CD8-positive, alpha-beta memory T cell (primary cell): ENCODE data around the gene HID1. TPM values are rescaled to one million over a fixed set of nuclear protein-coding genes. Genes with fewer than 3 reads are reported as not detected.

Source experiments
- CTCF ChIA-PET: fragments of 350-600 bp; sonication (Branson Sonifier 250); formaldehyde crosslinking; loops from one replicate; lab custom pipeline; 2021; ENCODE audit warnings: antibody characterized with exemption; lab: Charles Lee
- POLR2A ChIA-PET: fragments of 350-600 bp; sonication (Branson Sonifier 250); formaldehyde crosslinking; loops from one replicate; lab custom pipeline; 2021; ENCODE audit warnings: antibody characterized with exemption; lab: Charles Lee
- DNase-seq, 5 donors: peaks; one replicate each; pipeline versions ENCODE4 v3.0.0 to v3.0.0-alpha.2; 2020 to 2022; ENCODE audit warnings: mixed read lengths in 1 of 5
- H3K27ac ChIP-seq: one replicate; pipeline ENCODE4 v1.7.0; 2013; ENCODE audit warnings: low read depth, mild to moderate bottlenecking, low read length, moderate library complexity
- H3K27me3 ChIP-seq: 2 replicates; pipeline ENCODE4 v1.7.0; 2013; ENCODE audit warnings: low read length, mild to moderate bottlenecking; ENCODE audit not compliant: insufficient read depth, poor library complexity, severe bottlenecking
- H3K36me3 ChIP-seq: 2 replicates; pipeline ENCODE4 v1.7.0; 2013; ENCODE audit warnings: mild to moderate bottlenecking, low read length, moderate library complexity; ENCODE audit not compliant: insufficient read depth
- H3K4me1 ChIP-seq: 2 replicates; pipeline ENCODE4 v1.7.0; 2013; ENCODE audit warnings: mild to moderate bottlenecking, low read length, moderate library complexity; ENCODE audit not compliant: insufficient read depth
- H3K4me3 ChIP-seq: 2 replicates; pipeline ENCODE4 v1.7.0; 2013; ENCODE audit warnings: mild to moderate bottlenecking, low read length
- H3K9me3 ChIP-seq: 2 replicates; pipeline ENCODE4 v1.7.0; 2013; ENCODE audit warnings: mild to moderate bottlenecking, low read length
- H3K27ac Mint-ChIP-seq, 8 donors: one replicate each; pipeline ENCODE4 v1.8.0; 2020 to 2021; ENCODE audit warnings: mixed read lengths in 8 of 8, mild to moderate bottlenecking in 6 of 8, inconsistent platforms in 3 of 8, moderate library complexity in 3 of 8
- H3K27me3 Mint-ChIP-seq, 2 donors: one replicate each; pipeline ENCODE4 v1.8.0; 2020 to 2021; ENCODE audit warnings: mixed read lengths in 2 of 2, mild to moderate bottlenecking in 1 of 2, moderate library complexity in 1 of 2
- H3K36me3 Mint-ChIP-seq, 3 donors: one replicate each; pipeline ENCODE4 v1.8.0; 2020 to 2021; ENCODE audit warnings: mixed read lengths in 3 of 3, inconsistent platforms in 1 of 3, mild to moderate bottlenecking in 1 of 3
- H3K4me1 Mint-ChIP-seq, 3 donors: one replicate each; pipeline ENCODE4 v1.8.0; 2020 to 2021; ENCODE audit warnings: mixed read lengths in 3 of 3, inconsistent platforms in 1 of 3, mild to moderate bottlenecking in 1 of 3
- H3K4me3 Mint-ChIP-seq, 7 donors: one replicate each; pipeline ENCODE4 v1.8.0; 2020 to 2021; ENCODE audit warnings: mixed read lengths in 7 of 7, mild to moderate bottlenecking in 6 of 7, moderate library complexity in 4 of 7, inconsistent platforms in 2 of 7
- H3K9me3 Mint-ChIP-seq, 5 donors: one replicate each; pipeline ENCODE4 v1.8.0; 2020 to 2022; ENCODE audit warnings: mixed read lengths in 5 of 5, mild to moderate bottlenecking in 3 of 5, moderate library complexity in 2 of 5, inconsistent platforms in 1 of 5
- polyA plus RNA-seq: library from polyadenylated mRNA; unstranded; fragments of 300-500 nt; fragmentation: Illumina TruSeq; gene quantifications from one replicate; pipeline ENCODE4 v1.2.3, GENCODE V29; 2021
- total RNA-seq, 2 experiments: library from RNA; stranded (reverse); gene quantifications; one replicate each; pipeline ENCODE4 v1.2.3, GENCODE V29; 2021

The HID1 gene
- total and polyA plus RNA-seq, 3 experiments from 2014 or later = 0.91 to 5.2 (median 2.3) TPM

DNA sequence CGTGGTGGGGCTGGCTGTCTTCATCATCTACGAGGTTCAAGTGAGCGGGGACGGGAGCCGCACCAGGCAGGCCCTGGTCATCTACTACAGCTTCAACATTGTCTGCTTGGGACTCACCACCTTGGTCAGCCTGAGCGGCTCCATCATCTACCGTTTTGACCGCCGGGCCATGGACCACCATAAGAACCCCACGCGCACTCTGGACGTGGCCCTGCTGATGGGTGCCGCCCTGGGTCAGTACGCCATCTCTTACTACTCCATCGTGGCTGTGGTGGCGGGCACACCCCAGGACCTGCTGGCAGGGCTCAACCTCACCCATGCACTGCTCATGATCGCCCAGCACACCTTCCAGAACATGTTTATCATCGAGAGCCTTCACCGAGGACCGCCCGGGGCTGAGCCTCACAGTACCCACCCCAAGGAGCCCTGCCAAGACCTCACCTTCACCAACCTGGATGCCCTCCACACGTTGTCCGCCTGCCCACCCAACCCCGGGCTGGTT lies 42.0 kb downstream of the HID1 start:
- ChIA-PET POLR2A (no interaction called here), CTCF (interaction anchor here (0.9 kb wide), 1 partner anchor 28 kb away, joined by 3 read pairs; no protein-coding TSS in a partner anchor)
- Mint-ChIP-seq H3K4me1 (no peaks in the 10 kb centered on the region), H3K9me3 (no peaks in the 10 kb centered on the region), H3K4me3 (no peak overlapping the region), H3K36me3 (no peaks in the 10 kb centered on the region), H3K27me3 (peaks cover 34 to 77% of the 10 kb centered on the region in 2 donors), H3K27ac (peak overlapping the region in 1 of 8 donors; percentile 70)
- no peak for DNase-seq
- Histone ChIP-seq H3K4me3 (no peak overlapping the region), H3K9me3 (no peaks in the 10 kb centered on the region), H3K27ac (no peak overlapping the region), H3K36me3 (no peaks in the 10 kb centered on the region), H3K4me1 (no peaks in the 10 kb centered on the region), H3K27me3 (peaks cover 7% of the 10 kb centered on the region)

DNA sequence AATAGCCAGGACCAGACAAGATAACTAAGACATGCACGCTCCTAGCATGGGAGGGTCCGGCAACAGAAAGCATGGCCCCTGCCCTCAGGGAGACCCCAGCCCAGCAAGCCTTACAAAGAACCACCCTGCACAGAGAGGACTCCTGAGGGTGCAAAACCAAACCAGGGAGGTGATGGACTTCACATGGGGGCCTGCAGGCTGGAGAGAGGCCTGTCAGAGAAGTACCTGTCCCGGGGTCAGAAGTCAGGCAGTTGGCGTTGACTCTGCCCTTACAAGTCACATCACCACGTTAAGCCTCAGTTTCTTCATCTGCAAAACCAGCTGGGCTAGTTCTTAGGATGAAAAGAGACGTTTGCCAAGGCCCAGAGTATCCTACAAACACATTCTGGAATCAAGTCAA lies 43.8 kb downstream of the HID1 start:
- ChIA-PET CTCF (no interaction called here), POLR2A (no interaction called here)
- H3K4me3 Mint-ChIP-seq = no peak overlapping the region
- Histone ChIP-seq H3K4me3 (no peak overlapping the region), H3K4me1 (peaks cover 8% of the 10 kb centered on the region), H3K9me3 (no peaks in the 10 kb centered on the region), H3K36me3 (no peaks in the 10 kb centered on the region), H3K27me3 (peaks cover 20% of the 10 kb centered on the region), H3K27ac (no peak overlapping the region)
- DNase-seq = no peak
- no peak overlapping the region for H3K27ac Mint-ChIP-seq
- peaks cover 36 to 80% of the 10 kb centered on the region in 2 donors for H3K27me3 Mint-ChIP-seq
- H3K4me1 Mint-ChIP-seq = peaks cover 0 to 12% (median 3%) of the 10 kb centered on the region in 3 donors
- no peaks in the 10 kb centered on the region for H3K36me3 Mint-ChIP-seq
- no peaks in the 10 kb centered on the region for H3K9me3 Mint-ChIP-seq

DNA sequence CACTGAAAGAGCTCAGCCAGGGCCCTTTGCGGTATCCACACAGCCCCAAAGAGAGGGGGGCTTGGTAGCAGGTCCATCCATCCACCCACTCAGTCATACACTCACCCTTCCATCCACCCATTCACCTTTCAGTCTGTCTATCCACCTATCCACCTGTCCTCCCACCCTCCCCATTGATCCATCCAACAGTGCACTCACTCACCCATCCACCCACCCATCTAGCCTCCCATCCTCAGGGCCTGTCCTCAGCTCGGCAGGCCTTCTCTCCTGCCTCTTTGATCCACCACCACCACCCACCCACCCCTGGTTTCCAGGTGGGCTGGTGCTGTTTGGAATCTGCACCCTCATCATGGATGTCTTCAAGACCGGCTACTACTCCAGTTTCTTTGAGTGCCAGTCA lies 47.3 kb downstream of the HID1 start:
- POLR2A ChIA-PET = no interaction called here
- peaks cover 39 to 72% of the 10 kb centered on the region in 2 donors for H3K27me3 Mint-ChIP-seq
- H3K9me3 ChIP-seq = no peaks in the 10 kb centered on the region
- no peaks in the 10 kb centered on the region for H3K9me3 Mint-ChIP-seq
- H3K4me1 Mint-ChIP-seq = peaks cover 0 to 24% (median 5%) of the 10 kb centered on the region in 3 donors
- H3K27ac Mint-ChIP-seq = peak overlapping the region in 1 of 8 donors; percentile 56
- CTCF ChIA-PET = interaction anchor here (0.7 to 3.1 kb wide), 2 partner anchors 33 to 267 kb away, joined by 4 to 21 read pairs; no protein-coding TSS in a partner anchor
- H3K4me3 ChIP-seq = no peak overlapping the region
- DNase-seq = no peak
- H3K4me1 ChIP-seq = peaks cover 9% of the 10 kb centered on the region
- no peak overlapping the region for H3K27ac ChIP-seq
- peak overlapping the region in 3 of 7 donors; percentile 16 to 29 (median 28) for H3K4me3 Mint-ChIP-seq
- peaks cover 33% of the 10 kb centered on the region for H3K27me3 ChIP-seq
- H3K36me3 Mint-ChIP-seq = no peaks in the 10 kb centered on the region
- H3K36me3 ChIP-seq = no peaks in the 10 kb centered on the region

DNA sequence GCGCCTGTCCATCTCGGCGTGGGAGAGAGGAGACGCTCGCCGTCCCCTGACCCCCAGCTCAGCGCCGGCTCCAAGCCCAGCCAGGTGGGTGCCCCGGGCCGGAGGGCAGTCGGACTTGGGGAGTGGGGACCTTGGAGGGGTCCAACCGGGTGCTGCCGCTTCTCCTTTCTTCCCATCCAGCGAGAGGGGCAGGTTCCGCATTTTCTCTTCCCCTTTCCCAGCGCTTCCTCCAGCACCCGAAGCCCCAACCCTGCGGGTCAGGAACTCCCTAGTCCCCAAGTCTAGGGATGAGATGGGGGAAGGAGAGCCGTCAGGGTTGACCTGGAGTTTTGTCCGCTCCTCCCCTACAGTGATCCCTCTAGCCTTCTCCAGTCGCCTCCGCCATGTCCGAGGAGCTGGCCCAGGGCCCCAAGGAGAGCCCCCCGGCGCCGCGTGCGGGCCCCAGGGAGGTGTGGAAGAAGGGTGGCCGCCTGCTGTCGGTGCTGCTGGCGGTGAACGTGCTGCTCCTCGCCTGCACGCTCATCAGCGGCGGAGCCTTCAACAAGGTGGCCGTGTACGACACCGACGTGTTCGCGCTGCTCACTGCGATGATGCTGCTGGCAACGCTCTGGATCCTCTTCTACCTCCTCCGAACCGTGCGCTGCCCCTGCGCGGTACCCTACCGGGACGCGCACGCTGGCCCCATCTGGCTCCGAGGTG lies 48.2 kb downstream of the HID1 start, which contains the start of gene OTOP2:
OTOP2 (plus strand) TSS at position 24 of the 699 bp plus-strand sequence; CDS start at position 384, 360 bp downstream.
- no peak for DNase-seq
- Mint-ChIP-seq H3K27ac (no peak within 1 kb of the TSS), H3K36me3 (no peaks in the 10 kb centered on the region), H3K27me3 (peaks cover 38 to 69% of the 10 kb centered on the region in 2 donors), H3K9me3 (no peaks in the 10 kb centered on the region), H3K4me3 (peak within 1 kb of the TSS in 6 of 7 donors; percentile 49 to 78 (median 64)), H3K4me1 (peaks cover 0 to 24% (median 5%) of the 10 kb centered on the region in 3 donors)
- Histone ChIP-seq H3K9me3 (no peaks in the 10 kb centered on the region), H3K4me3 (no peak within 1 kb of the TSS), H3K4me1 (peaks cover 9% of the 10 kb centered on the region), H3K27ac (no peak within 1 kb of the TSS), H3K36me3 (no peaks in the 10 kb centered on the region), H3K27me3 (peaks cover 33% of the 10 kb centered on the region)
- POLR2A ChIA-PET = no interaction called here
- CTCF ChIA-PET = interaction anchor here (1.2 to 3.1 kb wide), 3 partner anchors 33 to 89 kb away, joined by 4 to 21 read pairs (median 14); no protein-coding TSS in a partner anchor

DNA sequence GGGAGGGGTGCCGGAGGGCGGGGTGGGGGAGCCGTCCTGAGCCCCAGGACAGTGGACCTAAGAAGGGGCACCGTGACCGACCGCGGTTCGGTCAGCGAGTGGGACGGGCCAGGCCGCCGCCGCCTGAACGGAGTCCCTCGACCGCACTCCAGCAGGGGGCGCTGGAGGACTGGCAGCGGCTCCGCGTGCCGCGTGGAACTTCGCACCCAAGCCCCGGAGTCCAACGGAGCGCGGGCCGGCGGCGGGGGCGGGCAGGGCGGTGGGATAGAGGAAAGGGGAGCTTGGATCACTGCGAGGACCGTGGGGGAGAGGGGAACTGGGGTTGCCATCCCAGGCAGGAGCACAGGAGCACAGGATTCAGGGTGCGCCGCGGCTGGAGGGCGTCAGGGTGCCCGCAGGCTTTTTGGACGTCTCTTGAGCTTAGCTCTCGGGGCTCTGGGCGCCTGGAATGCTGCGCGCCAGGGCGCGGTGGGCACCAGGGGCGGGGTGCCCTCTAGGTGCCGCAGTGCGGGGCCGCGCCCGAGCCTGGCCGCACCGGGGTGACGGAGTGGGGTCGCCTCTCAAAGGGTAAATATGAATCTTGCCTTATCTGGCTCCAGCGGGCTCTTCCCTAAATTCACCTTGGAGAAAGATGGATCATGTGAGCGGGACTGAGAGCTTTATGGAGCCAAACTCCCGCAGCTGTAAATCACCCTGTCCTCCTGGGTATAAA lies 48.9 kb downstream of the HID1 start:
- peak overlapping the region in 6 of 7 donors; percentile 19 to 78 (median 56) for H3K4me3 Mint-ChIP-seq

DNA sequence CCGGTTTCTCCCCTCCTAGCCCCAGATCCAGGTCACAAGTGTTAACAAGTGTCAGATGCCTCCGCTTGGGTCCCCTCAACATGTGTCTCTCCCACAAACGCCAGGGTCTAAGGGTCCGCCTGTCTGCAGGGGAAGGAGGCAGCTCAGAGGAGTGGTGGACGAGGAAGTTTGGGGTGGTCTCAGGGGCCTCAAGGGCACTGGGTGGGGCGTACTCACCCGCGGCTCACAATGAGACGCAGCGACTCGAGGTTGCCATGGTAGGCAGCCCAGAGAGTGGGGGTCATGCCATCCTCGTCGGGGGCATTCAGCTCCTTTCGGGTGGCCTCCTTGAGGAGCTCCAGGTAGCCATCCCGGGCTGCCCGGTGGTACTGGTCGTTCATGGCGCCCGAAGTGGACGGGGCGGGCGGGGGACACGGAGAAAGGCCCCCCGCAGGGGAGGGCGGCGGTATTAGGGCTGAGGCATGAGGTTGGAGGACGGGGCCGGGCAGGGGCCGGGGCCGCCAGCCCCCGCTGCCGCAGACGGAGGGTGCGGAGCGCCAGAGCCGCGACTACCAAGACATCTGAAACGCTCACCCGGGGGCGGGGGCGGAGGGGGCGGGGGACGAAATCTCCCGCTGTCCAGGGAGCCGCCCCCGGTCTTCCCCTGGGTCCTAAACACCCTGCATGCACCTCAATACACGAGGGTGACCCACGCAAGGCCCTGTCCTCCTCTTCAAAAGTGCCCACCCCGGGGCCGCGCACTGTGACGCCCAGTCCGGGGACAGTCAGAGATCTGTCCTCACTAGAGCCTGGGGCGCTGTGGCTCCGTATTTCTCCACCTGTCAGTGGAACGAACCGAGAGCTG lies 49.6 kb downstream of the HID1 start, which contains the start of gene USH1G:
USH1G (minus strand) TSS at position 562 of the 844 bp plus-strand sequence; CDS start at position 380, 182 bp downstream.
- Histone ChIP-seq H3K9me3 (no peaks in the 10 kb centered on the region), H3K36me3 (no peaks in the 10 kb centered on the region), H3K4me3 (no peak within 1 kb of the TSS), H3K27me3 (peaks cover 33% of the 10 kb centered on the region), H3K4me1 (peaks cover 9% of the 10 kb centered on the region), H3K27ac (no peak within 1 kb of the TSS)
- peak within 1 kb of the TSS in 6 of 7 donors; percentile 54 to 81 (median 63) for H3K4me3 Mint-ChIP-seq
- H3K9me3 Mint-ChIP-seq = no peaks in the 10 kb centered on the region
- H3K27me3 Mint-ChIP-seq = peaks cover 38 to 68% of the 10 kb centered on the region in 2 donors
- POLR2A ChIA-PET = interaction anchor here (0.6 kb wide), 1 partner anchor 38 kb away, joined by 3 read pairs; no protein-coding TSS in a partner anchor
- peak in 1 of 5 donors; percentile 6 for DNase-seq
- H3K36me3 Mint-ChIP-seq = no peaks in the 10 kb centered on the region
- H3K27ac Mint-ChIP-seq = peak within 1 kb of the TSS in 1 of 8 donors; percentile 19
- CTCF ChIA-PET = interaction anchor here (1.2 to 3.1 kb wide), 3 partner anchors 35 to 91 kb away, joined by 4 to 21 read pairs (median 14); no protein-coding TSS in a partner anchor
- H3K4me1 Mint-ChIP-seq = peaks cover 0 to 27% (median 5%) of the 10 kb centered on the region in 3 donors

More for the DNA sequence above, 48.9 kb downstream of the HID1 start:
- no peak overlapping the region for H3K27ac Mint-ChIP-seq
- Histone ChIP-seq H3K36me3 (no peaks in the 10 kb centered on the region), H3K27me3 (peaks cover 33% of the 10 kb centered on the region), H3K4me3 (no peak overlapping the region), H3K27ac (no peak overlapping the region), H3K4me1 (peaks cover 9% of the 10 kb centered on the region), H3K9me3 (no peaks in the 10 kb centered on the region)
- peaks cover 38 to 71% of the 10 kb centered on the region in 2 donors for H3K27me3 Mint-ChIP-seq
- no peaks in the 10 kb centered on the region for H3K9me3 Mint-ChIP-seq
- peak; percentile 56 to 73 (median 62) for DNase-seq
- POLR2A ChIA-PET = interaction anchor here (0.6 kb wide), 1 partner anchor 37 kb away, joined by 3 read pairs; no protein-coding TSS in a partner anchor
- CTCF ChIA-PET = interaction anchor here (1.2 to 3.1 kb wide), 3 partner anchors 34 to 90 kb away, joined by 4 to 21 read pairs (median 14); no protein-coding TSS in a partner anchor
- H3K36me3 Mint-ChIP-seq = no peaks in the 10 kb centered on the region
- H3K4me1 Mint-ChIP-seq = peaks cover 0 to 27% (median 5%) of the 10 kb centered on the region in 3 donors

DNA sequence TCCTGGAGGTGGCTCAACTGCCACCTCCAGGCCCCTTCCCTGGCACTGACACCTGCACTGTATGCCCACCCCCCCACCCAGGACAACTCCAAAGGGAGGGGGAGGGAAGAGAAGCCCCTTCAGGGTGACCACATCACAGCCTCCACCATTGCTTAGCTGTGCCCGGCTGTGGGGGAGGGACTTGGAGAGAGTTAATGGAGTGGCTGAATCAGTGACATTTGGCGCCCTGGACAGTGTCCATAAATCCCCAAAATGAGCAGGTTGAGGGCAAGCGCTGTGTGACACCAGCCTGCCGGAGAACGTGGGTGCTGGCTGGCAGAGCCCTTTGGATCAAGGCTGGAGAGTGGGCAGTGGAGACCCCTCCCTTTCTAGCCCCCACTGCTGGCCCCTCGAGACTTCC lies 50.4 kb downstream of the HID1 start:
- Mint-ChIP-seq H3K9me3 (no peaks in the 10 kb centered on the region), H3K36me3 (no peaks in the 10 kb centered on the region), H3K27me3 (peaks cover 34 to 64% of the 10 kb centered on the region in 2 donors), H3K27ac (no peak overlapping the region), H3K4me1 (peaks cover 0 to 27% (median 5%) of the 10 kb centered on the region in 3 donors), H3K4me3 (peak overlapping the region in 4 of 7 donors; percentile 7 to 81 (median 58))
- DNase-seq = no peak
- Histone ChIP-seq H3K27me3 (peaks cover 33% of the 10 kb centered on the region), H3K27ac (no peak overlapping the region), H3K9me3 (no peaks in the 10 kb centered on the region), H3K36me3 (no peaks in the 10 kb centered on the region), H3K4me1 (peaks cover 9% of the 10 kb centered on the region), H3K4me3 (no peak overlapping the region)
- POLR2A ChIA-PET = no interaction called here
- CTCF ChIA-PET = no interaction called here
